ENCODE data around the gene COQ8A.

GRCh38 chr1:226986496-226987178 lies 46.5 kb downstream of the COQ8A start:
- TF ChIP-seq POLR2A (IDR thresholded peaks at IDR 0.05) = no peak
- TF ChIP-seq CTCF (IDR thresholded peaks at IDR 0.05) = no peak
